Measurements from ENCODE around the gene ARG2.
"Not testable (repeated sequence)": the region's sequence is repeated elsewhere in the genome, so short reads cannot be mapped to it uniquely, and the experiment has no call there.

ARG2 gene

DNA sequence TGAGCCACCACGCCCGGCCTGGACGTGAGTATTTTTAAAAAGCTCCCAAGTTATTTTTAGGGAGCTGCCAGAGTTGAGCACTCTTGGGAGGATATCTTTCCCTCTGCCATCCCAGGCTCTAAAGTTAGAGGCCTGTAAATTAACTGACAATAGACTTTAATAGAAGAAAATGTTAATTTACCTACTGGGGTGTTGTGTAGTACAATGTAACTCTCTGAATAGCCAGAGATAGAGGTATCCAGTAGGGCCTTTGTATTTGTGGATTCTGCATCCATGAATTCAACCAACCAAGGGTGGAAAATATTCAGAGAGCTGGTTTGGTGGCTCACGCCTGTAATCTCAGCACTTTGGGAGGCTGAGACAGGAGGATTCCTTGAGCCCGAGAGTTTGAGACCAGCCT lies 12.1 kb upstream of the ARG2 start:
- no peaks in the 10 kb centered on the region for H3K9me3 ChIP-seq (ENCODE audit: insufficient read depth, low read length)
- DNase-seq (ENCODE audit: low read depth, low spot score), result no peak
- H3K9ac ChIP-seq (ENCODE audit: insufficient read length, low read depth), result no peak overlapping the region
- TF ChIP-seq SUZ12 (IDR thresholded peaks at IDR 0.05; ENCODE audit: extremely low read depth, insufficient read depth, insufficient read length) (no peak), ZNF274 (IDR thresholded peaks at IDR 0.05; ENCODE audit: low read depth, low read length) (no peak), YY1 (IDR thresholded peaks at IDR 0.05; ENCODE audit: insufficient read depth, insufficient read length) (no peak)
- H3K4me3 ChIP-seq (ENCODE audit: insufficient read length, low read depth), result no peak overlapping the region
- no peaks in the 10 kb centered on the region for H3K36me3 ChIP-seq (ENCODE audit: insufficient read depth, insufficient read length, low read length)
- H3K4me1 ChIP-seq (ENCODE audit: insufficient read depth, insufficient read length), result no peaks in the 10 kb centered on the region
- peaks cover 4% of the 10 kb centered on the region for H3K27me3 ChIP-seq (ENCODE audit: insufficient read depth, insufficient read length)

DNA sequence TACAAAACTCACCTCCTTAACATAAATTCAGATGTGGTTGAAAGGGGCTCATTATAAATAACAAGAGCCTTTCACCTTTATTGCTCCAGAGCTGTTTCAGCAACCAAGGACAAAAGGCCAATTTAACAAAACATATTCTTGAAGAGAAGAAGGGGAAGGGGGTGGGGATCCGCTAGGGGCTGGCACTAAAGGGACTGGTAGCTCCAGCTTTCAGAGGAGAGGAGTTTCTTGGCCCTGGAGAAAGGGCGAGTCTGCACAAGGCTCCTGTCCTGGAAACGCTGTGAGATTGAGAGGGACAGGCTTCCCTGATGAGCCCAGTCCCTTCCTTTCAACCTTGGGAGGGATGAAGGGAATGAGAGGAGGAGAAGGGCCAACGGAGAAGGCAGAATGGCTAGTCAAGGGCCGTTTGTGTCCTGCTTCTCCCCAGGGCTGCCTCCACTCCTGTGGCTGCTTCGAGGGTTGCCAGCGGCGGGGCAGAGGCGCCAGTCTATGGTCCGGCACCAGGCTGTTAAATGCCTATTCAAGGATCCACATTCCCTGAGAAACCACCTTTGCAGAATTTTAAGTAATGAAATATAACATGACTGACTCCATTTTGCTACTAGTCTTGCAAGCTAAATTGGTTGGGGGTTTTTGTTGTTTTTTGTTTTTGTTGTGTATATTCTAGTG lies 9.9 kb upstream of the ARG2 start:
- H3K9ac ChIP-seq (ENCODE audit: insufficient read length, low read depth), result no peak overlapping the region
- TF ChIP-seq YY1 (IDR thresholded peaks at IDR 0.05; ENCODE audit: insufficient read depth, insufficient read length) (no peak), SUZ12 (IDR thresholded peaks at IDR 0.05; ENCODE audit: extremely low read depth, insufficient read depth, insufficient read length) (no peak)

DNA sequence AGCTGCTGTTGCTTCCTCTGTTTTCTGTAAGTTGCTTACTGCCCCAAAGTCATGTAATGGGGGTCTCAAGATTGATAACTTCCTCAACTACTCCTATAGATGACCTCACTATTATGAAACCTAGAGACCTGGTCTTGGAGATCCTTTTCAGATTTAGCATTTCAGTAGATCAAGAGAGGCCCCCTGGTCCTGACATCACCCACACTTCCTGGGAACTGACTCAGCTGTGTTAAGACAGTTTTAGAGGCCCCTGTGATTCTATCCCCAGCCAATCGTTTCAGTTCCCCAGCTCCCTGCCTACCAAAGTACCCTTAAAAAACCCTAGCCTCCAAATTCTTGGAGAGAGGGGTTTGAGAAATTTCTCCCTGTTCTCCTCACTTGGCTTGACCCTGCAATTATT lies 9.2 kb upstream of the ARG2 start:
- no peak for DNase-seq (ENCODE audit: low read depth, low spot score)
- Histone ChIP-seq H3K27me3 (ENCODE audit: insufficient read depth, insufficient read length) (peaks cover 4% of the 10 kb centered on the region), H3K9ac (ENCODE audit: insufficient read length, low read depth) (no peak overlapping the region), H3K36me3 (ENCODE audit: insufficient read depth, insufficient read length, low read length) (no peaks in the 10 kb centered on the region), H3K4me3 (ENCODE audit: insufficient read length, low read depth) (no peak overlapping the region), H3K9me3 (ENCODE audit: insufficient read depth, low read length) (no peaks in the 10 kb centered on the region), H3K4me1 (ENCODE audit: insufficient read depth, insufficient read length) (no peaks in the 10 kb centered on the region)
- TF ChIP-seq YY1 (IDR thresholded peaks at IDR 0.05; ENCODE audit: insufficient read depth, insufficient read length) (no peak), SUZ12 (IDR thresholded peaks at IDR 0.05; ENCODE audit: extremely low read depth, insufficient read depth, insufficient read length) (no peak), ZNF274 (IDR thresholded peaks at IDR 0.05; ENCODE audit: low read depth, low read length) (no peak)

More for the DNA sequence above, 9.9 kb upstream of the ARG2 start:
- peaks cover 4% of the 10 kb centered on the region for H3K27me3 ChIP-seq (ENCODE audit: insufficient read depth, insufficient read length)
- H3K4me3 ChIP-seq (ENCODE audit: insufficient read length, low read depth), result no peak overlapping the region
- no peaks in the 10 kb centered on the region for H3K9me3 ChIP-seq (ENCODE audit: insufficient read depth, low read length)
- H3K36me3 ChIP-seq (ENCODE audit: insufficient read depth, insufficient read length, low read length), result no peaks in the 10 kb centered on the region
- H3K4me1 ChIP-seq (ENCODE audit: insufficient read depth, insufficient read length), result no peaks in the 10 kb centered on the region
- no peak for DNase-seq (ENCODE audit: low read depth, low spot score)

DNA sequence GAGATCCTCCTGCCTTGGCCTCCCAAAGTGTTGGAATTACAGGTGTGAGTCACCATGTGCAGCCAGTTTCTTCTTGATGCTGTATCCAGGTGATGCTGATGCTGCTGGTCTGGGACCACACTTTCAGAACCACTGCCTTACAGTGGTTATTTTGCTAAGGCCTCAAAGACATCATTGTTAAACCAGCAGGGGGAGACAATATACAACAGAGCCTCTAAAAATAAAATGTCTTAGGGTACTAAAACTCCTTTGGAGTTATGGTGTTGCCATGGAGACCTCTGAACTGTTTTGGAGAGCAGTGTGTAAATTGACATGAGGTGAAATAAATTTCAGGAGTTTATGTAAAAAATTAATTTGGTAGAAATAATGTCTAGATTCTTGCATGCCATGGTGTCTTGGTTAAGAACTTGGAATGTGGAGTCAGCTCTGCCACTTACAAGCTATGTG lies 1.1 kb upstream of the ARG2 start:
- peaks cover 7% of the 10 kb centered on the region for H3K36me3 ChIP-seq (ENCODE audit: insufficient read depth, insufficient read length, low read length)
- H3K27me3 ChIP-seq (ENCODE audit: insufficient read depth, insufficient read length), result no peaks in the 10 kb centered on the region
- no peaks in the 10 kb centered on the region for H3K4me1 ChIP-seq (ENCODE audit: insufficient read depth, insufficient read length)
- no peak overlapping the region for H3K9ac ChIP-seq (ENCODE audit: insufficient read length, low read depth)
- DNase-seq (ENCODE audit: low read depth, low spot score), result no peak
- H3K9me3 ChIP-seq (ENCODE audit: insufficient read depth, low read length), result no peaks in the 10 kb centered on the region
- TF ChIP-seq YY1 (IDR thresholded peaks at IDR 0.05; ENCODE audit: insufficient read depth, insufficient read length), result no peak
- H3K4me3 ChIP-seq (ENCODE audit: insufficient read length, low read depth), result no peak overlapping the region

DNA sequence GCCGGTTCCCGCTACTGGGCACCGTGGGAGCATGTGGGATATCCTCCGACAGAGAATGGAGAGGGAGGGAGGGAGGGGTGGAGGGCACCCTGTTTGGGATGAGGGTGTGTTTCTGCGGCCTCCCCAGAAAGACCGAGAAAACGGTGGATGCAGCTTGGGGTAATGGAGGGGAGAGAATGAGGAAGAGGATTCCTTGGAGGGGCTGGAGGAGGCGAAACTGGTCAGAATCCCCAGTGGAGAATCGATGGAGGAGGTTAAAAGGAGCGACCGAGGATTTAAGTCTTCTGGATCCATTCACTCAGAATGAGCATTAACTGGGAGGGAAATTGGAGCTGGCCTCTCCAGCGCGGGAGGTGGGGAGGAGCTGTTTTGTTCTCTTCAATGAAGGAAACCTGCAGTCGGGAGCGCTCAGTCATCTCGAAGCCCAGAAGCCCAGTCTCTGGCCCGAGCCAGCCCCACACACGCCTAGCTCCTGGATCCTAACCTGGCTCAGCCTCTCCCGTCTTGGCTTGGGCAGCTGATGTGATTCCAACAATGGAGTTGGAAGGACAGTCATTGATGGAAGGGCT lies 581 bp downstream of the ARG2 start:
- no peak for DNase-seq (ENCODE audit: low read depth, low spot score)
- H3K4me1 ChIP-seq (ENCODE audit: insufficient read depth, insufficient read length), result no peaks in the 10 kb centered on the region
- H3K4me3 ChIP-seq (ENCODE audit: insufficient read length, low read depth), result peak overlapping the region; percentile 80
- TF ChIP-seq SUZ12 (IDR thresholded peaks at IDR 0.05; ENCODE audit: extremely low read depth, insufficient read depth, insufficient read length), result no peak
- no peak for TF ChIP-seq YY1 (IDR thresholded peaks at IDR 0.05; ENCODE audit: insufficient read depth, insufficient read length)
- TF ChIP-seq ZNF274 (IDR thresholded peaks at IDR 0.05; ENCODE audit: low read depth, low read length), result no peak
- no peaks in the 10 kb centered on the region for H3K27me3 ChIP-seq (ENCODE audit: insufficient read depth, insufficient read length)
- H3K9ac ChIP-seq (ENCODE audit: insufficient read length, low read depth), result peak overlapping the region; percentile 76
- H3K9me3 ChIP-seq (ENCODE audit: insufficient read depth, low read length), result peaks cover 12% of the 10 kb centered on the region; the same call in 1 of the 2 replicates
- peaks cover 15% of the 10 kb centered on the region for H3K36me3 ChIP-seq (ENCODE audit: insufficient read depth, insufficient read length, low read length)

DNA sequence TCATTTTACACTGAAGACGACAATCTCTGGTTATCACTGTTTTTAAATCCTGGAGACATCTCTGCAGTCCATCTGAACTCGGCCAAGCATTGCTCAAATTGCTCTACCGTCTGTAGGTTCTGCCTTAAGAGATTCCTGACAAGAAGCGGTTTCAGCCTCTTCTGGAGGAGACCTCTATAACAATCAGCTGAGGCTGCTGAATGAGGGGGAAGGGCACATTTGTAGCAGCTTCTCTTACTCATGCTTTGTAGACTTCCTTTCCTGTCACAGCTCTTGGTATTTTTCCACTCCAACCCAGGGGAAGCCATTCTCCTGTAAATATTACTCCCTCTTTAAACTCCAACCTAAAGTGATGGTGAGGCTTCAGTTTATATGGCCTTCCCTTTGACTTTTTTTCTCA lies 3.0 kb downstream of the ARG2 start:
- DNase-seq (ENCODE audit: low read depth, low spot score), result no peak
- H3K9me3 ChIP-seq (ENCODE audit: insufficient read depth, low read length), result peaks cover 12% of the 10 kb centered on the region; the same call in 1 of the 2 replicates
- no peak overlapping the region for H3K4me3 ChIP-seq (ENCODE audit: insufficient read length, low read depth)
- no peak for TF ChIP-seq YY1 (IDR thresholded peaks at IDR 0.05; ENCODE audit: insufficient read depth, insufficient read length)
- TF ChIP-seq ZNF274 (IDR thresholded peaks at IDR 0.05; ENCODE audit: low read depth, low read length), result no peak
- no peak for TF ChIP-seq SUZ12 (IDR thresholded peaks at IDR 0.05; ENCODE audit: extremely low read depth, insufficient read depth, insufficient read length)
- no peaks in the 10 kb centered on the region for H3K4me1 ChIP-seq (ENCODE audit: insufficient read depth, insufficient read length)
- H3K27me3 ChIP-seq (ENCODE audit: insufficient read depth, insufficient read length), result no peaks in the 10 kb centered on the region
- H3K9ac ChIP-seq (ENCODE audit: insufficient read length, low read depth), result no peak overlapping the region
- peaks cover 15% of the 10 kb centered on the region for H3K36me3 ChIP-seq (ENCODE audit: insufficient read depth, insufficient read length, low read length)

DNA sequence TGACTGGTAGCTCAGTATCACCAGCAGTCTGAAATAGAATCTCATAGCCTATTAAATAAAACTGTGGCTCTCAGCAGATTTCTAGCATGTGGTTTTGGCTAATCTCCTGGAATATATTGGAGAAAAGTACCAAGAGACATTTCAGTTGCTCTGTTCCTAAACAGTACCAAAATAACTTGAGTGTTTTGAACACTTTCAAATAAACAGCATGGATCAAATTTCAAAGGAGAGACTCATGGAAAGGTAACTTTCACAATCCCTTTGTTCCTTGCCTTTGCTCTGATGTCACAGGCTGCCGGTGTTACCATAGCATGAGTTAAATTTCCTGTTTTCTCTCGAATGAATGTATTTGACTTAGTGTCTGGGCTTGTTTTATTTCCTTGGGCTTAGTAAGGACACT lies 3.4 kb downstream of the ARG2 start:
- Histone ChIP-seq H3K4me3 (ENCODE audit: insufficient read length, low read depth) (no peak overlapping the region), H3K4me1 (ENCODE audit: insufficient read depth, insufficient read length) (no peaks in the 10 kb centered on the region), H3K9me3 (ENCODE audit: insufficient read depth, low read length) (peaks cover 12% of the 10 kb centered on the region; the same call in 1 of the 2 replicates), H3K9ac (ENCODE audit: insufficient read length, low read depth) (no peak overlapping the region), H3K27me3 (ENCODE audit: insufficient read depth, insufficient read length) (no peaks in the 10 kb centered on the region), H3K36me3 (ENCODE audit: insufficient read depth, insufficient read length, low read length) (peaks cover 15% of the 10 kb centered on the region)
- no peak for DNase-seq (ENCODE audit: low read depth, low spot score)
- no peak for TF ChIP-seq YY1 (IDR thresholded peaks at IDR 0.05; ENCODE audit: insufficient read depth, insufficient read length)
- no peak for TF ChIP-seq SUZ12 (IDR thresholded peaks at IDR 0.05; ENCODE audit: extremely low read depth, insufficient read depth, insufficient read length)
- TF ChIP-seq ZNF274 (IDR thresholded peaks at IDR 0.05; ENCODE audit: low read depth, low read length), result no peak

DNA sequence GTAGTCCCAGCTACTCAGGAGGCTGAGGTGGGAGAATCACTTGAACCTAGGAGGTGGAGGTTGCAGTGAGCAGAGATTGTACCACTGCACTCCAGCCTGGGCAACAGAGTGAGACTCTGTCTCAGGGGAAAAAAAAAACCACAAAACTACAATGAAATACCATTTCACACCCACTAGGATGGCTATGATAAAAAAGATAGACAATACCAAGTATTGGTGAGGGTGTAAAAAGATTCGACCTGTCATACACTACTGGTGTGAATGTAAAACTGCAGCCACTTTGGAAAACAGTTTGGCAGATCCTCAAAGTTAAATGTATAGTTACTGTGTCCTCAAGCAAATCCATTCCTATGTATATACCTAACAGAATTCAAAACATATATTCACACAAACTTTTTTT lies 6.4 kb downstream of the ARG2 start:
- H3K4me1 ChIP-seq (ENCODE audit: insufficient read depth, insufficient read length); H3K4me3 ChIP-seq (ENCODE audit: insufficient read length, low read depth); DNase-seq (ENCODE audit: low read depth, low spot score); H3K27me3 ChIP-seq (ENCODE audit: insufficient read depth, insufficient read length); H3K9ac ChIP-seq (ENCODE audit: insufficient read length, low read depth): not testable (repeated sequence)
- H3K9me3 ChIP-seq (ENCODE audit: insufficient read depth, low read length), result peaks cover 12% of the 10 kb centered on the region; the same call in 1 of the 2 replicates
- H3K36me3 ChIP-seq (ENCODE audit: insufficient read depth, insufficient read length, low read length), result peaks cover 10% of the 10 kb centered on the region

Measured in NT2/D1 (cell line).